GM21381 (cell line): ENCODE data around the gene XIRP1.

ENCODE experiments used
- ATAC-seq: cut with Tn5 transposase; IDR thresholded peaks from one replicate; pipeline ENCODE4 v1.9.1; 2021; ENCODE audit warnings: mild to moderate bottlenecking, moderate library complexity; ENCODE audit not compliant: unreplicated experiment

XIRP1 gene

GRCh38 chr3:39211332-39212130 is 19.1 kb upstream of the XIRP1 start:
- ATAC-seq: no peak

DNA sequence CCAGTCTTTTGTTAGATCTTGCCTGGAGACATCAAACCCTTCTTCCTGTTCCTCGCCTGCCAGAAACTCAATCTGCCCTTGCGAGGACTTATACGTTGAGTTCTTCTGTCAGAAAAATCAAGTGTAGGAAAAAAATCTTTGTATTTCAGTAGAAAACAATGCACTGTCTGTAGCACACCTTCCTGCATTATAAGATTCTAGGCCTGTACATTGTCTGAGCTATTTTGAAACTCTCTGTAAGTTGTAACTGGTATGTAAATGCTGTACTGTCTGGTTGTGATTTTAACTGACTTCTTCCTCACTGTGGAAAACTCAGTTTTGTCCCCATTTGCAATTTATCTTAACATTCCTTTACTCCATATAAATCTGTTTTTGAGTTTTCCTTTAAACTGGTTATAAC is 17.7 kb upstream of the XIRP1 start:
- no peak for ATAC-seq

DNA sequence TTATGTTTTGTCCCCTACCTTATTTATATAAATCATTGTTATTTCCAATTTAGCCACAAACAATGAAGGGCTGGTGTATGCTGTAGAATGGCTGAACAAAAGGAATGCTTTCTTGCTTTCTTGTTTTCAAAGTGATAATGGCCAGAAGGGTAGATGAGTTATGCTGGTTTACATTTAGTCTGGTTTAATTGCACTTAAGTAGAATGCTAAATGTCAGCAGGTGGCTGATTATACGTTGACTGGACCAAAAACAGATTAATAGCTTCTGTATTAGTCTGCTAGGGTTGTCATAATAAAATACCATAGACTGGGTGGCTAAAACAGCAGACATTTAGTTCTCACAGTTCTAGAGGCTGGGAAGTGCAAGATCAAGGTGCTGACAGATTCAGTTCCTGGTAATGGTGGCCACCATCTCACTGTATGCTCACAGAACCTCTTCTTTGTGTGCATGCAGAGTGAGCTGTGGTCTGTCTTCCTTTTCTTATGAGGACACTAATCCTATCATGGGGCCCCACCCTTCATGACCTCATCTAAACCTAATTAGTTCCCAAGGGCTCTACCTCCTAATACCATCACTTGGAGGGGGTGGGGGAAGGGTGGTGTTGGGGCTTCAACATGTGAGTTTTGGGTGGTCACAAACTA is 17.1 kb upstream of the XIRP1 start:
- no peak for ATAC-seq

GRCh38 chr3:39208463-39209055 is 16.2 kb upstream of the XIRP1 start:
- no peak for ATAC-seq

- ATAC-seq: no peak
These were observed 15.2 kb upstream of the XIRP1 start for GRCh38 chr3:39207361-39208186.

DNA sequence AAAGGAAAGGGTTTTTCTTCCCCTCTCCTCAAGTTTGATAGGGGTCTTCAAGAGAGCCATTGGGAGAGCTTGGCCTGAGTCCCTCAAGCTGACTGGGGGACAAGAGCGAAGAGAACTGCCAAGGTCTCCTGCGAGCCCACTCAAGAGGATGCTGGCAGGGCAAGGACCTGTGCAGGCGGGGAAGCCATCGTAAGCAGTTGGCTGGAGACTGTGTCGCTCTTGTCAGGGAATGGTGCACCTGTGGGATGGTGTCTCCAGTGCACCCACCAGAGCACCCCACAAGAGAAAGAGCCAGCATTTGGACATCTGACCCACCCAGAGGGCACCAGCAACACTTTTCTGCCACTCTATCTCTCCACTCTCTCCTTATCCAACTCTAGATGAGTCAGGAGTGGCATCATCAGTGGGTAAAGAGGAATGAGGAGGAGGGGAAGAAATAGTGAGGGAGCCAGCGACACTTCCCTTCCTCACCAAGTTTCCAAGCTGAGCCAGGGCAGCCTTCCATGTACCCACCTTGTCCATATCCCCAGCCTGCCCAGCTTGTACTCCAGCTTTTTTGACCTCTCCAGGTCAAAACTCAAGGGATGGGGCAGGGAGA is 13.6 kb upstream of the XIRP1 start:
- ATAC-seq: no peak

GRCh38 chr3:39205131-39205530 is 12.7 kb upstream of the XIRP1 start:
- ATAC-seq: no peak

GRCh38 chr3:39203860-39204259 is 11.5 kb upstream of the XIRP1 start:
- ATAC-seq: no peak

DNA sequence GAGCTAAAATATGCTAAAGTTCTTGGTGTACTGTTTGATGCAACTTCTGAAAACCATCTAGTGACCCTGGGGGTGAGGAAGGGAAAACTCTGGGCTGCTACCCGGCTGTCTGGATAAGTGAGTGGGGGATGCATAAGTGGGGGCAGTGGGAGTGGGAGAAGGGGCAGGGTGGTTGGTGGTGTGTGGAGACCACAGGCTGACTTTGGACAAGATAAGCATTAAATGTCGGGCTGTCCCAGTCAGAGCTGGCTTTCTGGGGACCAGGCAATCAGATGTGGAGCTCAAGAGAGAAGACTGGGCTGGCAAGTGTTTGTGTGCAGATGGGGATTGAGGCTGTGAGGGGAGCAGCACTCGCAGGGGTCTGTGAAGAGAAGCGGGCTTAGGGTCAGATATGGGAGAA is 11.0 kb upstream of the XIRP1 start:
- ATAC-seq: no peak

DNA sequence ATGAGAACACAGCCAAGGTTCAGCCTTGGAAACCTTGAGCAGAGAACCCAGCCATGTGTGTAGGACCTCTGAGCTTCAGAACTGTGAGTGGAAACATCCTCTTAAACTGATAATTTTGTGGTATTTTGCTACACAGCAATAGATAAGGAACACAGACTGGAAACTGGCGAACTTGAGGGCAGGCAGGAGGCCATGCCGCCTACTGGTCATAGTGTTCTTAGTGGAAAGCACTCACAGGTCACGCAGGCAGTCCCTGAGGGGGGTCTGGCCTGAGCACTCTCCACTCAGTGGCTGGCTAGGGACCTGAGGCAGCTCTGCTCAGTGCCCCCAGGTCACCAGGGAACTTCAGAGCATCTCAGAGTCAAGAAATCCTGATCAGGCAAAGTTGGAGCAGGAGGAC is 9.7 kb upstream of the XIRP1 start:
- ATAC-seq: no peak

DNA sequence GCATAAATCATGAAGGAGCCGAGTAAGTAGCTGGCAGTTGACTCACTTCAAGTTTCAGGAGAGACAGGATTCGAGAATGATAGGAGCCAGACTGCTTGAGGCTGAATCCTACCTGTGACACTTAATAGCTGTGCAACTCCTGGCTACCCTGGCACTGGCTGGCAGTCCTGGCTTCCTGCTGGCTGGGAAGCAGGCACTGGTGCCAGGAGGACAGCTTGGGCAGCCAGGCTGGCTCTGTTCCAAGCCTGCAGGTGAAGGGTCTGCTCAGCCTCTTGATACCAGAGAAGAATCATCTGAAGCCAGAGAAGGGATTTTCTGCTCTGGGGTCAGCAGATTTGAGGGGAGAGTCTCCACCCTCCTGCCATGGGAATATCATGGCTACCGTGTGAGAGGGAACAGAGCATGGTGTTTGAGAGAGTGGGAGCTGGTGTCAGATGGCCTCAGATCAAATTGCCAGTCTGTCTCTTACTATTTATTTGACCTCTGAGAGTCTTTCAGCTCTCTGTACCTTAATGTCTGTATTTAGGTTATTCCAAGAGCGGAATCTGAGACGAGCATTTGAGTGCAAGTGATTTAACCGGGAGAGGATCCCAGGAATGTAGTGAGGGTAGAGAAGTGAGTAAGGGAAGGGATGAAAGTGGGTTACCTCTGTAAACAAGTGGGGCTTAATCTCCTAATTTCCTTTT is 4.4 kb upstream of the XIRP1 start:
- no peak for ATAC-seq

- no peak for ATAC-seq
These were observed 3.6 kb upstream of the XIRP1 start for GRCh38 chr3:39196034-39196433.

GRCh38 chr3:39193391-39193790 is 996 bp upstream of the XIRP1 start:
- ATAC-seq: no peak

- ATAC-seq: no peak
These were observed 622 bp downstream of the XIRP1 start for GRCh38 chr3:39191773-39192172.

- ATAC-seq: no peak
These were observed 1.3 kb downstream of the XIRP1 start for GRCh38 chr3:39191111-39191510.

- ATAC-seq: no peak
These were observed 1.9 kb downstream of the XIRP1 start for GRCh38 chr3:39190281-39191025.

- ATAC-seq: peak; percentile 48
These were observed 2.5 kb downstream of the XIRP1 start for GRCh38 chr3:39189959-39190269.

- no peak for ATAC-seq
These were observed 3.0 kb downstream of the XIRP1 start for GRCh38 chr3:39189150-39189958.
